Measurements from ENCODE around the gene VGLL4. TPM values are rescaled to one million over a fixed set of nuclear protein-coding genes. Genes with fewer than 3 reads are reported as not detected.

VGLL4 gene
- total RNA-seq, 1 donor from 2014 or later: 29.3 TPM

GRCh38 chr3:11636394-11636770 is 7.3 kb downstream of the VGLL4 start:
- H3K4me1 ChIP-seq: peaks cover 100% of the 10 kb centered on the region
- H3K27me3 ChIP-seq (ENCODE audit: low read depth): no peaks in the 10 kb centered on the region
- H3K9me3 ChIP-seq (replicated peaks): no peaks in the 10 kb centered on the region
- intact Hi-C loops (cut with micrococcal nuclease): no loop called here
- DNase-seq: no peak
- peak overlapping the region; percentile 97 for H3K27ac ChIP-seq (replicated peaks)
- H3K36me3 ChIP-seq: no peaks in the 10 kb centered on the region
- TF ChIP-seq, protein P1, sequence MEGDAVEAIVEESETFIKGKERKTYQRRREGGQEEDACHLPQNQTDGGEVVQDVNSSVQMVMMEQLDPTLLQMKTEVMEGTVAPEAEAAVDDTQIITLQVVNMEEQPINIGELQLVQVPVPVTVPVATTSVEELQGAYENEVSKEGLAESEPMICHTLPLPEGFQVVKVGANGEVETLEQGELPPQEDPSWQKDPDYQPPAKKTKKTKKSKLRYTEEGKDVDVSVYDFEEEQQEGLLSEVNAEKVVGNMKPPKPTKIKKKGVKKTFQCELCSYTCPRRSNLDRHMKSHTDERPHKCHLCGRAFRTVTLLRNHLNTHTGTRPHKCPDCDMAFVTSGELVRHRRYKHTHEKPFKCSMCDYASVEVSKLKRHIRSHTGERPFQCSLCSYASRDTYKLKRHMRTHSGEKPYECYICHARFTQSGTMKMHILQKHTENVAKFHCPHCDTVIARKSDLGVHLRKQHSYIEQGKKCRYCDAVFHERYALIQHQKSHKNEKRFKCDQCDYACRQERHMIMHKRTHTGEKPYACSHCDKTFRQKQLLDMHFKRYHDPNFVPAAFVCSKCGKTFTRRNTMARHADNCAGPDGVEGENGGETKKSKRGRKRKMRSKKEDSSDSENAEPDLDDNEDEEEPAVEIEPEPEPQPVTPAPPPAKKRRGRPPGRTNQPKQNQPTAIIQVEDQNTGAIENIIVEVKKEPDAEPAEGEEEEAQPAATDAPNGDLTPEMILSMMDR (IDR thresholded peaks at IDR 0.05; ENCODE audit: borderline replicate concordance): no peak
- H3K4me3 ChIP-seq: no peak overlapping the region

DNA sequence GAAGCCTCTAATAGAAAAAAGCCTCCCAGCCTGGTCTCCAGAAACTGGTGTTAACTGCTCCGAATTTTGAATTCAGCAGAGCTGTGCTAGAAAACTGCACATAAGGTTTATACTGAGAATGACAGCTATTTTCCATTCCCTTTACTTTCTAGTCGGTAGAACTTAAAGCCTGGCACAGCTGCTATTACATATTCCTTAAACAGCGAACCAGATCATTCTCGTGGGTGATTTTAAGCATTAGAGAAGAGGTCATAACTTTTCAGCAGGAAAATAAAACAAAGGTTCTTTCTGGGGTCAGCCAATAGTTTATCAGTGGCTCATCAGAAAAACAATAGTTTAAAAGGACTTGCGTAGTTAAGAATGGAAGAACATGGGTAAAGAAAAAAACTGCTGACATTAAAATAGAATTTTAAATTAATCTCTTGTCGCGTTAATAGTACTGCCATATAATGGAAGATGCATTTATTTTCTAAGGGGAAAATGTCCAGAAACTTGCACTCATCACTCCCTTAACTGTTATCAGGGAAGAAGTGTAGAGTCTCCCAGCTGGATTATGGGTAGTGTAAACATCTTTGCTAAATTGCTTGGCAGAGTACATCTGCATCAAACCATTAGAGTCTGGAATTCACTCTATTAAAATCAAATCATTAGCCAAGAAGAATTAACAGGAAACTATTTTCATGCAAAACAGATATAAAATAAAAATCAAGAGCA is 7.9 kb downstream of the VGLL4 start:
- intact Hi-C loops (cut with micrococcal nuclease): no loop called here
- Histone ChIP-seq H3K27ac (replicated peaks) (peak overlapping the region; percentile 97), H3K4me1 (peaks cover 100% of the 10 kb centered on the region), H3K27me3 (ENCODE audit: low read depth) (no peaks in the 10 kb centered on the region), H3K36me3 (no peaks in the 10 kb centered on the region), H3K9me3 (replicated peaks) (no peaks in the 10 kb centered on the region), H3K4me3 (peak overlapping the region; percentile 26)
- TF ChIP-seq, protein P1 (IDR thresholded peaks at IDR 0.05; ENCODE audit: borderline replicate concordance): no peak
- no peak for DNase-seq

GRCh38 chr3:11634974-11635612 is 8.6 kb downstream of the VGLL4 start:
- H3K4me3 ChIP-seq: peak overlapping the region; percentile 26
- H3K4me1 ChIP-seq: peaks cover 100% of the 10 kb centered on the region
- TF ChIP-seq, protein P1 (IDR thresholded peaks at IDR 0.05; ENCODE audit: borderline replicate concordance): no peak
- H3K27me3 ChIP-seq (ENCODE audit: low read depth): no peaks in the 10 kb centered on the region
- no peaks in the 10 kb centered on the region for H3K9me3 ChIP-seq (replicated peaks)
- DNase-seq: no peak
- peak overlapping the region; percentile 97 for H3K27ac ChIP-seq (replicated peaks)
- H3K36me3 ChIP-seq: no peaks in the 10 kb centered on the region
- intact Hi-C loops (cut with micrococcal nuclease): no loop called here

GRCh38 chr3:11634081-11634635 is 9.6 kb downstream of the VGLL4 start:
- peaks cover 100% of the 10 kb centered on the region for H3K4me1 ChIP-seq
- no peaks in the 10 kb centered on the region for H3K9me3 ChIP-seq (replicated peaks)
- TF ChIP-seq, protein P1 (IDR thresholded peaks at IDR 0.05; ENCODE audit: borderline replicate concordance): no peak
- intact Hi-C loops (cut with micrococcal nuclease): no loop called here
- peak overlapping the region; percentile 97 for H3K27ac ChIP-seq (replicated peaks)
- H3K36me3 ChIP-seq: no peaks in the 10 kb centered on the region
- H3K27me3 ChIP-seq (ENCODE audit: low read depth): no peaks in the 10 kb centered on the region
- H3K4me3 ChIP-seq: peak overlapping the region; percentile 30
- peak; percentile 40 for DNase-seq

- TF ChIP-seq, protein P1 (IDR thresholded peaks at IDR 0.05; ENCODE audit: borderline replicate concordance): no peak
- H3K4me1 ChIP-seq: peaks cover 97% of the 10 kb centered on the region
- DNase-seq: no peak
- peak overlapping the region; percentile 30 for H3K4me3 ChIP-seq
- no peaks in the 10 kb centered on the region for H3K36me3 ChIP-seq
- intact Hi-C loops (cut with micrococcal nuclease): no loop called here
- H3K27ac ChIP-seq (replicated peaks): peak overlapping the region; percentile 97
- no peaks in the 10 kb centered on the region for H3K9me3 ChIP-seq (replicated peaks)
- H3K27me3 ChIP-seq (ENCODE audit: low read depth): no peaks in the 10 kb centered on the region
These were observed 10.7 kb downstream of the VGLL4 start for GRCh38 chr3:11632966-11633365.

Data from left ventricle myocardium inferior (tissue), 1 donor.